Lower leg skin (tissue), 4 donors: ENCODE results near the gene INHBE. TPM values are rescaled to one million over a fixed set of nuclear protein-coding genes. Genes with fewer than 3 reads are reported as not detected.

ENCODE experiments used
- DNase-seq, 2 donors: peaks; one replicate each; pipeline ENCODE4 v3.0.0-alpha.2; 2019; ENCODE audit warnings: low spot score in 2 of 2
- H3K4me3 ChIP-seq: fragments of 200-600 bp; sonication (generic); 2 replicates; pipeline ENCODE4 v1.5.1; 2017; ENCODE audit warnings: mild to moderate bottlenecking, low read depth; ENCODE audit not compliant: poor library complexity, severe bottlenecking
- CTCF ChIP-seq, 3 donors: fragments of 450-650 bp; IDR thresholded peaks; one replicate each; pipeline ENCODE4 v1.5.1; 2016; ENCODE audit warnings: antibody characterized with exemption in 3 of 3, mild to moderate bottlenecking in 3 of 3, moderate library complexity in 2 of 3
- POLR2A ChIP-seq, 2 donors: fragments of 450-650 bp; IDR thresholded peaks; one replicate each; pipeline ENCODE4 v1.6.1; 2016 to 2017; ENCODE audit warnings: antibody characterized with exemption in 2 of 2, mild to moderate bottlenecking in 1 of 2, moderate library complexity in 1 of 2
- WGBS, 2 donors: methylation state at CpG; one replicate each; pipeline ENCODE4 v1.1.5; 2018; 5-methylcytosine and 5-hydroxymethylcytosine counted together
- intact Hi-C: fragments of 100-400 bp; cut with DNase I; formaldehyde crosslinking; loops from one replicate; pipeline ENCODE4 v1.15.0; 2023; ENCODE audit warnings: low total_unique reads
- total RNA-seq, 4 donors: library from RNA; depleted of rRNA; stranded (reverse); fragments of >200 nt; gene quantifications; one replicate each; pipeline ENCODE4 v1.1.0, GENCODE V29; 2016

The INHBE gene
- total RNA-seq, 4 donors from 2014 or later = not detected

- 0 to 2% methylated on average over 13 to 19 of the region's 19 CpGs for WGBS, 2 donors
These were observed 5.8 kb downstream of the INHBE start for GRCh38 chr12:57460841-57461275.

GRCh38 chr12:57461276-57461916 is 6.3 kb downstream of the INHBE start:
- DNase-seq = peak in 1 of 2 donors; percentile 92
- TF ChIP-seq POLR2A (IDR thresholded peaks at IDR 0.05) = no peak
- H3K4me3 ChIP-seq = peak overlapping the region; percentile 21
- intact Hi-C loops = loop anchor here (10.0 kb wide), 1 partner anchor 163 kb away; no protein-coding TSS in a partner anchor
- WGBS, 2 donors = 1 to 2% methylated on average over 24 to 25 of the region's 32 CpGs

More at GRCh38 chr12:57460841-57461275, 5.8 kb downstream of the INHBE start:
- no peak for TF ChIP-seq POLR2A (IDR thresholded peaks at IDR 0.05)
- no peak overlapping the region for H3K4me3 ChIP-seq
- no peak for DNase-seq
- intact Hi-C loops = loop anchor here (10.0 kb wide), 1 partner anchor 164 kb away; no protein-coding TSS in a partner anchor

GRCh38 chr12:57461917-57462250 is 6.8 kb downstream of the INHBE start:
- no peak for TF ChIP-seq POLR2A (IDR thresholded peaks at IDR 0.05)
- no peak for TF ChIP-seq CTCF (IDR thresholded peaks at IDR 0.05)
- 0% methylated on average over 8 to 9 of the region's 9 CpGs for WGBS, 2 donors
- peak overlapping the region; percentile 21 for H3K4me3 ChIP-seq
- DNase-seq = no peak
- intact Hi-C loops = loop anchor here (10.0 kb wide), 1 partner anchor 163 kb away; no protein-coding TSS in a partner anchor

GRCh38 chr12:57462251-57462911 is 7.3 kb downstream of the INHBE start:
- H3K4me3 ChIP-seq = peak overlapping the region; percentile 21
- TF ChIP-seq POLR2A (IDR thresholded peaks at IDR 0.05) (no peak), CTCF (IDR thresholded peaks at IDR 0.05) (peak in 1 of 3 donors; percentile 75)
- 0 to 2% methylated on average over 28 of the region's 28 CpGs for WGBS, 2 donors
- peak; percentile 76 to 97 for DNase-seq
- intact Hi-C loops = loop anchor here (10.0 kb wide), 1 partner anchor 162 kb away; no protein-coding TSS in a partner anchor

- intact Hi-C loops = loop anchor here (10.0 kb wide), 1 partner anchor 162 kb away; no protein-coding TSS in a partner anchor
- no peak overlapping the region for H3K4me3 ChIP-seq
- WGBS, 2 donors = 28 to 33% methylated on average over 5 of the region's 5 CpGs
- TF ChIP-seq CTCF (IDR thresholded peaks at IDR 0.05) (no peak), POLR2A (IDR thresholded peaks at IDR 0.05) (no peak)
- no peak for DNase-seq
These were observed 7.8 kb downstream of the INHBE start for GRCh38 chr12:57462912-57463253.

GRCh38 chr12:57464569-57464968 is 9.5 kb downstream of the INHBE start:
- no peak for DNase-seq
- WGBS, 2 donors = 94 to 95% methylated on average over 12 of the region's 12 CpGs
- no peak overlapping the region for H3K4me3 ChIP-seq
- TF ChIP-seq POLR2A (IDR thresholded peaks at IDR 0.05) = no peak
- intact Hi-C loops = loop anchor here (10.0 kb wide), 1 partner anchor 160 kb away; no protein-coding TSS in a partner anchor

- DNase-seq = no peak
- 85 to 87% methylated on average over 6 of the region's 6 CpGs for WGBS, 2 donors
- intact Hi-C loops = loop anchor here (10.0 kb wide), 1 partner anchor 160 kb away; no protein-coding TSS in a partner anchor
These were observed 10.1 kb downstream of the INHBE start for GRCh38 chr12:57465030-57465746.

More at GRCh38 chr12:57465030-57465746, 10.1 kb downstream of the INHBE start:
- no peak overlapping the region for H3K4me3 ChIP-seq
- no peak for TF ChIP-seq CTCF (IDR thresholded peaks at IDR 0.05)
- no peak for TF ChIP-seq POLR2A (IDR thresholded peaks at IDR 0.05)
